Stimulated activated naive CD8-positive, alpha-beta T cell treated with anti-CD3 and anti-CD28 coated beads, Interleukin-15, amount 100 ng/mL, for 72 hours (primary cell): ENCODE data around the gene GPD1.
A peak's percentile ranks its signal among the peaks of the same experiment; 100 is the strongest.
"Not testable (repeated sequence)": the region's sequence is repeated elsewhere in the genome, so short reads cannot be mapped to it uniquely, and the experiment has no call there.

Experiments used
- ATAC-seq: fragments of 150-1000 bp; cut with Tn5 transposase; 2 replicates; pipeline ENCODE4 v1.10.0; 2021; ENCODE audit warnings: mild to moderate bottlenecking, moderate library complexity
- DNase-seq, 2 donors: peaks; one replicate each; pipeline ENCODE4 v3.0.0; 2021 to 2022
- H3K27ac Mint-ChIP-seq, 2 donors: one replicate each; pipeline ENCODE4 v1.8.0; 2022; ENCODE audit warnings: mild to moderate bottlenecking in 2 of 2, mixed read lengths in 2 of 2, moderate library complexity in 2 of 2
- H3K27me3 Mint-ChIP-seq: one replicate; pipeline ENCODE4 v1.8.0; 2022; ENCODE audit warnings: mixed read lengths
- H3K4me1 Mint-ChIP-seq: one replicate; pipeline ENCODE4 v1.8.0; 2022; ENCODE audit warnings: mild to moderate bottlenecking, mixed read lengths
- H3K4me3 Mint-ChIP-seq, 2 donors: one replicate each; pipeline ENCODE4 v1.8.0; 2022; ENCODE audit warnings: mild to moderate bottlenecking in 2 of 2, mixed read lengths in 2 of 2, moderate library complexity in 1 of 2
- H3K9me3 Mint-ChIP-seq, 2 donors: one replicate each; pipeline ENCODE4 v1.8.0; 2022; ENCODE audit warnings: mixed read lengths in 2 of 2

The GPD1 gene

DNA sequence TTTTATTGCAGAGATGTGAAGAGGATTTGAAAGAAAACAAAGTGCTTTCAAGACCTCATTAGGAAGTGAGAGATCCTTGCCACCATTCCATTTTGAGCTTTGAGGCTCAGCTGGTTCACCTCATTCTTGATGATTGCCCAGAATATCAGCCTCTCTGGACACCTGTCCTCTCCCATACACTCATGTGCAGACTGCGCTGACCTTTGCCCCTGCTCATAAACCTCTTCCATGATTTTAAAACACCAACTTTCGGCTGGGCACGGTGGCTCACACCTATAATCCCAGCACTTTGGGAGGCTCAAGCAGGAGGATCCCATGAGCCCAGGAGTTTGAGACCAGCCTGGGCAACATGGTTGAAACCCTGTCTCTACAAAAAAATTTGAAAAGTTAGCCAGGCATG is 17.1 kb downstream of the GPD1 start:
- no peak for ATAC-seq

GRCh38 chr12:50121641-50122040 is 17.8 kb downstream of the GPD1 start:
- H3K27me3 Mint-ChIP-seq = no peaks in the 10 kb centered on the region
- ATAC-seq (no peak), DNase-seq (no peak)
- no peak overlapping the region for H3K4me3 Mint-ChIP-seq
- H3K27ac Mint-ChIP-seq = peak overlapping the region in 1 of 2 donors; percentile 41
- no peaks in the 10 kb centered on the region for H3K9me3 Mint-ChIP-seq
- H3K4me1 Mint-ChIP-seq = peaks cover 29% of the 10 kb centered on the region

More for the DNA sequence above, 17.1 kb downstream of the GPD1 start:
- no peak overlapping the region for H3K4me3 Mint-ChIP-seq
- no peaks in the 10 kb centered on the region for H3K9me3 Mint-ChIP-seq
- H3K4me1 Mint-ChIP-seq = peaks cover 35% of the 10 kb centered on the region
- no peak for DNase-seq
- no peaks in the 10 kb centered on the region for H3K27me3 Mint-ChIP-seq
- no peak overlapping the region for H3K27ac Mint-ChIP-seq

DNA sequence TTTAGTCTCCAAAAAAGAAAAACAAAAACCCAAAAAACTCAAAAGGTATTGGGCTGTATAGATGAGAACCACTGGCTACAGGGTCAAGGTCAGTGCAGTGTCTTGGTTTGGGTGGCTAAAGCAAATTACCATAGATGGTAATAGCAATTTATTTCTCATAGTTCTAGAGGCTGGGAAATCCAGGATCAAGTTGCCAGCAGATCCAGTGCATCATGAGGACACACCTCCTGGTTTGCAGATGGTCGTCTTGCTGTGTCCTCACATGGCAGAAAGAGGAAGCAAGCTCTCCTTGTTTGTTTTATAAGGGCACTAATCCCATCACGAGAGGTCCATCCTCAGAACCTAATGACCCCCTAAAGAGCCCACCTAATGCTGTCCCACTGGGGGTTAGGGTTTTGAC is 19.4 kb downstream of the GPD1 start:
- Mint-ChIP-seq H3K4me3 (no peak overlapping the region), H3K9me3 (no peaks in the 10 kb centered on the region), H3K4me1 (peaks cover 28% of the 10 kb centered on the region), H3K27me3 (no peaks in the 10 kb centered on the region), H3K27ac (no peak overlapping the region)
- DNase-seq (no peak), ATAC-seq (no peak)

GRCh38 chr12:50127546-50127945 is 23.7 kb downstream of the GPD1 start:
- Mint-ChIP-seq H3K9me3 (no peaks in the 10 kb centered on the region), H3K27ac (no peak overlapping the region), H3K4me3 (no peak overlapping the region), H3K27me3 (no peaks in the 10 kb centered on the region), H3K4me1 (peaks cover 30% of the 10 kb centered on the region)
- ATAC-seq (no peak), DNase-seq (no peak)

DNA sequence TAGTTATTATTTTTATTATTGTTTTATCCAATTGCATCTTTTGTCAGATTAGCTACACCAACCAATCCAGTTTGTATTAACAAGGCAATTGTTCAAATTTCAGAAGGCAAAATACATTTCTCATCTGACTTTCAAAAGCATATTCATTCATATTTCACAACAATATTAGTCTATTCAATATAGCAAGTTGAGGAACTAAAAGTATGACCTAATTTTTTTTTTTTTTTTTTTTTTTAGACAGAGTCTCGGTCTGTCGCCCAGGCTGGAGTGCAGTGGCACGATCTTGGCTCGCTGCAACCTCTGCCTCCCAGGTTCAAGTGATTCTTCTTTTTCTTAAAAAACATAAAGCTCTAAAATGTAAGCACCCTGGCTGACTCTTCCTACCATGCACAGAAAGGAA is 25.5 kb downstream of the GPD1 start:
- Mint-ChIP-seq H3K4me1 (peaks cover 31% of the 10 kb centered on the region), H3K27ac (no peak overlapping the region), H3K27me3 (no peaks in the 10 kb centered on the region), H3K4me3 (no peak overlapping the region), H3K9me3 (no peaks in the 10 kb centered on the region)
- DNase-seq (no peak), ATAC-seq (no peak)

- ATAC-seq (no peak), DNase-seq (no peak)
- H3K9me3 Mint-ChIP-seq = no peaks in the 10 kb centered on the region
- H3K4me1 Mint-ChIP-seq = peaks cover 11% of the 10 kb centered on the region
- no peaks in the 10 kb centered on the region for H3K27me3 Mint-ChIP-seq
- H3K27ac Mint-ChIP-seq = peak overlapping the region in 1 of 2 donors; percentile 3
- H3K4me3 Mint-ChIP-seq = no peak overlapping the region
Observed at GRCh38 chr12:50132505-50133135, 28.8 kb downstream of the GPD1 start.

DNA sequence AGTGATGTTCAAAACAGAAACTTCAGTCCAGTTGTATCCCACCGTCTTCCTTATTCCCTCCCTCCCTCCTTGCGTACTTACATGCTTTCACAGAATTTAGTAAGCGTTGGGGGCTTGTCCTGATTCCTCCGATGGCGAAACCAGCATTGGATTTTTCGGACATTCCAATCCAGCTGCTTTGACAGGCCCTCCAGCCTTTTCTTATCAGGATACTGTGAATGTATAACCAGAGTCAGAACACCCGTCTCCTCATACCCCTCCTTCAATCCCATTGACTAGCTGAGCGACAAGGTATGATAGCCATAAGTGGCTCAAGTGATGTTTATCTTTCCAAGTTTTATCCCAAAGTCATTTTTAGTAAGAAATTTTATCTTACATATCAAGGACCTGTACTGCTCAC is 39.2 kb downstream of the GPD1 start:
- no peak overlapping the region for H3K4me3 Mint-ChIP-seq
- ATAC-seq (no peak), DNase-seq (no peak)
- no peak overlapping the region for H3K27ac Mint-ChIP-seq
- H3K9me3 Mint-ChIP-seq = no peaks in the 10 kb centered on the region
- no peaks in the 10 kb centered on the region for H3K4me1 Mint-ChIP-seq
- no peaks in the 10 kb centered on the region for H3K27me3 Mint-ChIP-seq

DNA sequence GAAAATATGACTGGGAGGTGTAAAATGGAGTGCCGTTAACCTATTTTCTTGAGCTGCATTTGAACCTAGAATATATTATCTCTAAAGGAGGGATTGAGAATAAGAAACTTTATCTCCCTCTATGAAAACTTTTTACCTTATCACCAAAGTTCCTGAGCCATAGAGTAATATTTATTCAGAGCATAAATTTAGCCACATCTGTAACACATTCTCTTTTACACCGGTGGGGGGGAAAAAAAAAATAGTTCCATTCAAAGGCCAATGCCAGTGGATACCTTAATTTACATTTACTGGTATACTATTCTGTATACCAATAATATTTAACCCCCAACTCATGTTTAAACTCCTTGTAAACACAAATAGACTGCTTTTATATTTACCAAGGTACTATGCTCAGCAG is 41.6 kb downstream of the GPD1 start:
- H3K27me3 Mint-ChIP-seq = no peaks in the 10 kb centered on the region
- peaks cover 14% of the 10 kb centered on the region for H3K4me1 Mint-ChIP-seq
- H3K27ac Mint-ChIP-seq = no peak overlapping the region
- no peak overlapping the region for H3K4me3 Mint-ChIP-seq
- no peaks in the 10 kb centered on the region for H3K9me3 Mint-ChIP-seq
- no peak for DNase-seq
- no peak for ATAC-seq

- no peak for ATAC-seq
Observed at GRCh38 chr12:50147281-50147680, 43.5 kb downstream of the GPD1 start.

GRCh38 chr12:50148011-50148410 is 44.2 kb downstream of the GPD1 start:
- not testable (repeated sequence) for H3K4me3 Mint-ChIP-seq, H3K27me3 Mint-ChIP-seq, H3K9me3 Mint-ChIP-seq, H3K27ac Mint-ChIP-seq, DNase-seq, ATAC-seq
- H3K4me1 Mint-ChIP-seq = peaks cover 29% of the 10 kb centered on the region

More at GRCh38 chr12:50147281-50147680, 43.5 kb downstream of the GPD1 start:
- Mint-ChIP-seq H3K27me3 (no peaks in the 10 kb centered on the region), H3K27ac (no peak overlapping the region), H3K4me3 (no peak overlapping the region), H3K9me3 (no peaks in the 10 kb centered on the region), H3K4me1 (peaks cover 29% of the 10 kb centered on the region)
- DNase-seq = no peak

- DNase-seq = no peak
- Mint-ChIP-seq H3K4me3 (no peak overlapping the region), H3K4me1 (peaks cover 29% of the 10 kb centered on the region), H3K27me3 (no peaks in the 10 kb centered on the region), H3K27ac (peak overlapping the region in 1 of 2 donors; percentile 55), H3K9me3 (no peaks in the 10 kb centered on the region)
- peak; percentile 43 for ATAC-seq
Observed at GRCh38 chr12:50149311-50149710, 45.5 kb downstream of the GPD1 start.

- peaks cover 29% of the 10 kb centered on the region for H3K4me1 Mint-ChIP-seq
- DNase-seq = no peak
- peak overlapping the region in 1 of 2 donors; percentile 0 for H3K27ac Mint-ChIP-seq
- H3K4me3 Mint-ChIP-seq = no peak overlapping the region
- H3K27me3 Mint-ChIP-seq = no peaks in the 10 kb centered on the region
- no peak for ATAC-seq
- H3K9me3 Mint-ChIP-seq = no peaks in the 10 kb centered on the region
Observed at GRCh38 chr12:50151047-50151687, 47.4 kb downstream of the GPD1 start.

GRCh38 chr12:50154947-50155346 is 51.1 kb downstream of the GPD1 start:
- H3K27me3 Mint-ChIP-seq, ATAC-seq, H3K4me3 Mint-ChIP-seq, H3K27ac Mint-ChIP-seq, DNase-seq, H3K9me3 Mint-ChIP-seq: not testable (repeated sequence)
- H3K4me1 Mint-ChIP-seq = peaks cover 38% of the 10 kb centered on the region

DNA sequence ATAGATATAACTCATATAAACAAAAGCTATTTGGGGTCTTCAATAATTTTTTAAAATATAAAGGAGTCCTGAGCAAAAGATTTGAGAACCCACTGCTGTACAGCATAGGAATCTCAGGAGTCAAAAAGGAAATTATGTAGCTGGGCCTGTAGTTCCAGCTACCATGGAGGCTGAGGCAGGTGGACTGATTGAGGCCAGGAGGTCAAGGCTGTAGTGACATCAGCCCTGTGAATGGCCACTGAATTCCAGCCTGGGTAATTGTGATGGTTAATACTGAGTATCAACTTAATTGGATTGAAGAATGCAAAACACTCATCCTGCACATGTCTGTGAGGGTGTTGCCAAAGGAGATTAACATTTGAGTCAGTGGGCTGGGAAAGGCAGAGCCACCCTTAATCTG is 52.8 kb downstream of the GPD1 start:
- Mint-ChIP-seq H3K27me3 (no peaks in the 10 kb centered on the region), H3K9me3 (no peaks in the 10 kb centered on the region), H3K4me1 (peaks cover 23% of the 10 kb centered on the region), H3K27ac (no peak overlapping the region), H3K4me3 (no peak overlapping the region)
- no peak for ATAC-seq
- DNase-seq = no peak

- no peak for ATAC-seq
- no peak overlapping the region for H3K4me3 Mint-ChIP-seq
- DNase-seq = no peak
- no peaks in the 10 kb centered on the region for H3K9me3 Mint-ChIP-seq
- H3K4me1 Mint-ChIP-seq = peaks cover 18% of the 10 kb centered on the region
- H3K27ac Mint-ChIP-seq = no peak overlapping the region
- no peaks in the 10 kb centered on the region for H3K27me3 Mint-ChIP-seq
Observed at GRCh38 chr12:50157259-50157658, 53.5 kb downstream of the GPD1 start.

GRCh38 chr12:50160643-50161042 is 56.8 kb downstream of the GPD1 start:
- DNase-seq = no peak
- ATAC-seq = no peak
- Mint-ChIP-seq H3K27ac (no peak overlapping the region), H3K27me3 (no peaks in the 10 kb centered on the region), H3K9me3 (no peaks in the 10 kb centered on the region), H3K4me1 (peaks cover 36% of the 10 kb centered on the region), H3K4me3 (no peak overlapping the region)
